ENCODE results near the gene SV2B.

Gene SV2B

DNA sequence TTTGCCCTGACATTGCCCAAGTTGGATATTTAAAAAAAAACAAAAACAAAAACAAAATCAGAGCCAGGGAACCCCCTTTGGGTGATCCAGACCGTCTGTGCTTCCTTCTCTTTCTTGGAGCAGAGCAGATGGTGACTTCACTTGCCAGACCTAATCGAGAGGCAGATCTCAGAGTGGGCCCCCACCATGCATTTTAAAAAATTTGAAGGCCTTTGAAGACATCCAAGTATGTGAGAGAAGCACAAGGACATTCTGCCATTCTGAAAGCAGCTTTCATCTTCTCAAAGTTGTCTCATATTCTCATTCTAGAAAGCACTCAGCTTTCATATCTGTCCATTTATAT lies 93.3 kb downstream of the SV2B start:
- DNase-seq = no peak

DNA sequence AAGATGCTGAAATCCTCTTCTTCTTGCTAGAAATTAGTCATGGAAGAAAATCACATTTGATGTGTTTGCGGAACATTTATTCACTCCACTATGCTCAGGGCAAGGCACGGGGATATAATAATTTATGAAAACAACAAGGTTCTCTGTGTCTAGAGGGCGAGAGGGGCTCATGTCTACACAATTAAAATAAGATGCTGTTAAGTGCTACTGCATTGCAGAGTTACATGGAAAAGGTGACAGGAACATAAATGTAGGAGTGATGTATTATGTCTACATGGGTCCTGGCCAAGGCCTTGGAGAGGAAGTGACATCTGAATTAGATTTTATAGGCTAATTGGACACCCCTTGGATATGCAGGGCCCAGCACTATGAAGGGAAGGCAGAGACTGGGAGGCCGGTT lies 96.1 kb downstream of the SV2B start:
- no peak for DNase-seq

DNA sequence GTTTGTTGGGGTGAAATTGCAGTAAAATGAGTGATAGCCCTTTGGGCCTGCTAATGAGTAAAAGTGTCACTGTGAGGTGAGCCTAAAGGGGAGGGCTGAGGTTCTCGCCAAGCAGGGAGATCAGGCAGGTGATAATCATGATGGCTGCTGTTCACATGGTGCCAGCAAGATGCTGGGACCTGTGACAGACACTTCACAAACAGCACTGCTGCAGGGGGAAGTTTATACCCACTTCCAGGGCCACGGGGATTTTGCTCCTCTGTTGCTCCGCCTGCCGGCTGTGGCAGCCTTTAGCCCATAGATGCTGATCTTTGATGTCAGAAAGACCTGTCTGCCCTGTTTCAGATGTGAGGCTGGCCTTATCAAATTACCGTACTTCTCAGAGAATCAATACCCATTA lies 96.7 kb downstream of the SV2B start:
- no peak for DNase-seq

DNA sequence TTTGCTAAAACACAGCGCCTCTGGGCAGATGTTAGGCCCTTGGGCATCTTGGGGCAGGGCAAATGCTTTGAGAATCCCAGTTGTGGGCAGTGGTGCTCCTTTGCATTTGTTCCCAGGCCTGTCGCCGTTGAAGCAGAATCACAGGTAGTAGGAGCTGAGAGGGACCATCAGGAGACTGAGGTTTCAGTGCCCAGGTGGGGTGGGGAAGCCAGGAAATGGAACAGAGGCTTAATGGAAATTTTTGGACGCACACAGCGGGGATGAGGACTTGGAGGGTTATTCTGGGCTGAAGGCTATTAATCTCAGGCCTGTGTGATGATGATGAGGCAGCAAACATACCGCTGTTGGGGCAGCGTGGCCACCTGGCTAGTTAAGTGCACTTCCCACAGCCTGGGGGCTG lies 99.5 kb downstream of the SV2B start:
- DNase-seq = no peak

DNA sequence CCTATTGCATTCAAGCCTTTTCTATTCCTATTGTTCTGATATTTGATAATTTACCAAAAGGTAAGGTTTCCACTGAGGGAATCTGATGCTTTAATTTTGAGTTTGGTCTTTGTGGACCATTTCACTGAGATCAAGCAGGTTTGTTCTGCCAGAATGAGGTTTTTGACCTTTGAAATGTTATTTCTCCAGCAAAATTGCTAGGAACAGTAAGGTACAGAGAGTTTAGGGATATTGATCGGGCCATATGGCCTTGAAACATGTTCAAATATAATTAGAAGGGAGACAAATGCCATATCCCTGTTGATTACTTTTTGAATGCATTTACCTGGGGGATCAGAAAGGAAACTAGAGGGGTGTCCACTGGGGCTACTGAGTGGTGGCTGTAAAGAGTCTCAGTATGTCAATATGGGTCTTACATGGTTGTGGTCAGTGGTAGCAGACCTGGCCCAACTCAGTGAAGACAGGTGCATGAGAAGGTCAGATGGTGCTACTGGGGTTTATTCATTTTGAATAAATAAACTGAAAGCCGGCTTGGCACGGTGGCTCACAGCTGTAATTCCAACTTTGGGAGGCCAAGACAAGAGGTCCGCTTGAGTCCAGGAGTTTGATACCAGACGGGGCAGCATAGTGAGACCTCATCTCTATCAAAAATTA lies 100.2 kb downstream of the SV2B start:
- no peak for DNase-seq

DNA sequence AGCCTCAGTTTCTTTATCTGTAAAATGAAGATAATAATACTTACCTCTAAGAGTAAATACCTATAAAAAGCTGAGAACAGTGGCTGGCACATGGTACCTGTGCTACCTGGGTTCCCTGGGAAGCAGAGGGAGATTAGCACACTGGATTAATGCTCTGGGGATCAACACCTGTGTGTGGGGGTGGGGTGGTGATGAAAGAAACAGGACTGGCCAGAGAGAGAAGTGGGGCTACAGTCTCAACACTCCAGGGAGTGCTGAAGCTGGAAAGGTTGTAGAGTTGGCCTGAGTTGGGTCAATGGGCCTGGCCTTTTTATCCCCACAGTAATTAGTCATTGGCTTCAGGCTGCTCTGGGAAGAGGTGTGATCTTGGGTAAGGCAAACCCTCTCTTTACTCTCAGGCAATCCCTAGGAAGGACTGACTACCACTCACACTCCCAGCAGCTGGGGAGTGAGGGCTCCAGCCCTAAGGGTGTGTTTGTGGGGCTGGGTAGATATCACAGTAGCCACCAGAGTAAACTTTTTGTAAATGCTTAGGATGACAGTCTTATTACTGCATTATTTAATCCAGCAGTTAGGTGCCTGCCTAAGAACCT lies 102.5 kb downstream of the SV2B start:
- DNase-seq = no peak

DNA sequence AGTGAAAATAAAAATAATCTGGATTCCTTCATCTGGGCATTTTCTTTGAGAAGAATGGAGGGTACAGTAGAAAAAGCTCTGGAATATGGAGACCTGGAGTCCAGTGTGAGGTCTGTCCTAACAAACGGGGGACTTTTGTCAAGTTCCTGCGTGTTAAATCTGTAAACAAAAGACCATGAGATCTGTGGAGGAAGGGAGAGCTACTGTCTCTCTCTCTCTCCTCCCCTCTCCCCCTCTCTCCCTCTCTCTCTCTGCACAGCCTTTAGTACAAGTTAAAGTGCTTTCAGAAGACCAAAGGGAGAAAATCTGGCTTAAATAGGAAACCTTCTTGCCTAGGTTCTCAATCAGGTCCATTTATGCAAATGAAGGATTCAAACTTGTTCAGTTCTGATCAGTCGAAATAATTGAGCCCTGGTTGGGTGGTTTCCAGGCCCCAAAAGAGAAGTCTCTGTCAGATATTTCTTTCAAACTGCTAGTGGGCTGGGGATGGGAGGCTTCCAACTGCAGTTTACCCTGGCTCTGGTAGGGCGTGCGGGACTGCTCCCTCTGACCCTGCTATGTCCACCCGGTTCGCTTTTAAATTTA lies 103.7 kb downstream of the SV2B start:
- DNase-seq = no peak

DNA sequence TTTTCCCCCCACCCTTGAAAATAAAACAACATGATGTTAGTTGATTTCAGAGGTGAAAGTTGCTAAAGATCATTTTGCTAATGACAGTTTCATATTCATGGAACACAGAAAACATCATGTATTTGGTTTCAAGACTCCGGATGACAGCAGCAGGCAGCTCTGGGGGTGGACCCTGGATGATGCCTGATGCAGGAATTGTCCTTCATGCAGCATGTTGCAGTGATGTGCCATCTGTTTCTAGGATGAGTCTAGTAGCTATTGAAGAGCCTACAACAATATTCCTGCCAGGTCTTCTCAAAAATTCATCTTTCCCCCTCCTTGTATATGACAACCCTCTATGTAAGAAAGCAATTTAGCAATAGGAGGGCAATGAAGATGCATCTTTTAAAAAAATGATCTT lies 108.3 kb downstream of the SV2B start:
- DNase-seq = no peak

DNA sequence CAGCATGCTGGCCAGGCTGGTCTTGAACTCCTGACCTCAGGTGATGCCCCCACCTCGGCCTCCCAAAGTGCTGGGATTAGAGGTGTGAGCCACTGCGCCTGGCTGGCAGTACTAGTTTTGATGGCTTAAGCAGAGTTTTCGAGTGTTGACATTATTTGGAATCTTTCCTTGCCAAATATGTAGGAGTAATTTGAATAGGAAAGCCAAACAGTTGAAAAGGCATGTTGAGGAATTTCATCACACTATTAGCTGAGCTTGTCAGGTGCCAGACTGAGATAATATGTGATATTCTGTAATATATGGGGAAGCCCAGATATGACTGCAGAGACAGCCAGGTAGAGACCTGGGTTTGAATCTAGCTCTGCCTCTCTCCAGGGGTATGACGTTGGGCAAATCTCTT lies 109.3 kb downstream of the SV2B start:
- DNase-seq = no peak

DNA sequence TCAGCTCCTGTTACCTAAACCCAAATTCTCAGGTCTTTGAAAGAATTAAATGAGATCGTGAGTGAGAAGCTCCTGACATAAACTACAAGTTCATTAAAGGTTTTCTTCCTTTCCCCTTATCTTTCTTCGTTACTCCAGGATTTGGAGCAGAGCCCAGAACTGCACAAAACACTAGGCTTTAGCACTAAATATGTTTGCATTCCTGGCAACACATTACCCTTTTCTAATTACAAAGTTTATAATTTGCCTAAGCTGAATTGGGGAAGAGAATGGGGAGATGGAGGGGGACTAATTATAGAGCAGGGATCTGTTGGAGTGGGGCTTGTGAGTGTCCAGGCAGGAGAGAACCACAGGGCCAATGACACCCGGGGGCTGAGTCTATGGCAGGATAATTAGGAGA lies 109.7 kb downstream of the SV2B start:
- no peak for DNase-seq

DNA sequence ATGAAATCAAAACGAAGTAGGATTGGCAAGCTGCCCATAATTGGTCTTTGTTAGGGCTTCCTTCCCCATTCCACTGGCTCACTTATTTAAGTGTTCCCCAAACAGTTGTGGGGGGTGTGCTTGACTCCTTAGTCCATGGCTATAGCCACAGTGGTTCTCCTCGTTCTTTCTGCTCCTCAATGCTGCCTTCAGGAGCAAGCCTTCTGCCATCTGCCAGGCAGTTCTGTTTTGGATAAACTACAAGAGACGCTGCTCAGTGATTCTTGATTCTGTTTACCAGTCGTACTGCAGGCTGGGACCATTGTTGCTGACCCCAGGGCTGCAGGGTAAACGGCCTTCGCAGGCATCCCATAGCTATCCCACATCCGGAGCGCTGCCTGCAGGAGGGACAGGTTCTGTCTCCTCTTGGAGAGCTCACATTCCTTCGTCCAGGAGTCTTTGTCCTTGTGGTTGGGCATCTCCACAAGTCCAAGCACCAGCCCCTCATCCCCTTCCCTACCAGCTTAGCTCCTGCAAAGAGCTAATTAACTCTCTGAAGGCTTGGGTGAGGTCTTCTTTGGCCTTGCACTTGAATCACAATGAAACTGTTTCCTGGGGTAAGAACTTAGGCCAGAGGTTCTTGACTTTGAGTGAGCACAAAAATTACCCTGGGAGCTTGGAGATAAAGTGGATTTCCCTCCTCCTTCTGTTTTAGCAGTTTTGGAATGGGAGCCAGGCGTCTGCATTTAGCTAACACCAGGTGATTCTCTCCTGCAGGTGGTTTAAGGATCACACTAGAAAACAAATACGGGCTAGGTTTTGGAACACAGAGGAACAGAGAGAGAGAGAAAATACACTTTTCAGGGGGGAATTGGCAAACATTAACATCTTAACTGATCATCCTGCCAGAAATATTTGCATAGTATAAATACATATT lies 114.9 kb downstream of the SV2B start:
- no peak for DNase-seq

DNA sequence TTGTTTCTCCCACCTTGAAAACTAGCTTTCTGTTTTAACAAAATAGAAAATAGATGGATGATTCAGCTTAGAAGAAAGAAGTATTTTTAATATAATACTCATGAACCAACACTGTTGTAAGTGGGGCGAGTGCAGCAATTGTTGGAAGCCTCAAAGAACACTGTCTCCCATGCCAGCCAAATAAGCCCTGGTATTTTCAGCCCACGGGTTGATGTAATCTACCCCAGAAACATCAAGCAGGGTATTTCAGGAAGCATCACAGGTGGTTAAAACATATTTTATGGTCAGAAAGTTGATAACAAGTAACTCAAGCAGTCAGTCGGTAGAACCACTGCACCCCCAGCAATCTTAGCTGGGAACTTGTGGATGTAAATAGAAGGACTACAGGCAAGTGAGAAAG lies 115.9 kb downstream of the SV2B start:
- DNase-seq = no peak

DNA sequence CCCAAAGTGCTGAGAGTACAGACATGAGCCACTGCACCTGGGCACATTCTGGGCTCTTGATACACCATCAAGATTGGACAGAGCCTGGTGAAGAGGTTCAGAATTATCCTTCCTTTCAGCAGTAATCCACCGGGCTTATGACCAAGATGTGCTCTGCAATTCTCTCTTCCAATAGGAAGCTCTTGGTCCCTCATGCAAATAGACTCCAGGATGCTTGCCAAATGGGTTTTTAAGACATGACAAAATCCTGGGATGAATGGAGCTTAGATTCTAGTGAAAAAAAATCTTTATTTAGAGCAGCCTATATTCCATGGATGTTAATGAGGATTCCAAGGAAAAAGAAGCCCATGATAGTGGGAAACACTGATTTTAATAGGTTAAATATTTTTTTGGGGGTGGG lies 119.1 kb downstream of the SV2B start:
- DNase-seq = no peak

DNA sequence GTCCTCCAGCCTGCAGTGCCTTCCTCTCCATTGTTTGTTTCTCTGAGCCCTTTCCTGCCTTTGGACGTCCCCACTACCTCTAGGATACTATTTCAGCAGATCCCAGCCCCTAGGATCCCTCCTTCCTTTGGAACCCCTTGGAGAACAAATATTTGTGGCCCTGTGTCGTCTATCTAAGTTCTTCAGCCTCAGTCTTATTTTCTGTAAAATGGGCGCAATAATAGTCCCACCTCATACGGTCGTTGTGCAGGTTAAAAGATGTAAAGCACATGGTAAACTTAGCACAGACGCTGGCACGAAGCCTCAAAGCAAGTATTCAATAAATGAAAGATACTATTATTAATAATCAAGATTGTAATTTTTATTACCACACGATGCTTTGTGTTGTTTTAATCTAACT lies 122.0 kb downstream of the SV2B start:
- DNase-seq = no peak

DNA sequence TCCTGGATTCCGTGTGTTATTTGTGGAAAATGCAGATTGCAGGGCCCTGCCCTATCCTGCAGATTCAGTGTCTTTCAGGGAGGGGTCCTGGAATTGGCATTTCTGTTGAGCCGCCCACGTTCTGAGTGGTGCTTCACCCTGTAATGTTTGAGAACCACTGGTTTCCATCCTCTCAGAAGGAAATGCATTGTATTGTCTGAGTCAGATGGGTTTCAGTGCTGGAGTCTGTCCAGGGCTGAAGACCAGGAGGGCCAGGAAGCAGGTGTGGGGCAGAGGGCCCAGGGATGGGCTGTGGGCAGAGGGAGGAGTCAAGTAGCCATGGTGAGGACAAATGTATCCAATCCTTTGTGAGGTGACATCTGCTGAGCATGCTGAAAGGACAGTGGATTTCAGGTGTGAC lies 123.8 kb downstream of the SV2B start:
- peak; percentile 30 for DNase-seq

DNA sequence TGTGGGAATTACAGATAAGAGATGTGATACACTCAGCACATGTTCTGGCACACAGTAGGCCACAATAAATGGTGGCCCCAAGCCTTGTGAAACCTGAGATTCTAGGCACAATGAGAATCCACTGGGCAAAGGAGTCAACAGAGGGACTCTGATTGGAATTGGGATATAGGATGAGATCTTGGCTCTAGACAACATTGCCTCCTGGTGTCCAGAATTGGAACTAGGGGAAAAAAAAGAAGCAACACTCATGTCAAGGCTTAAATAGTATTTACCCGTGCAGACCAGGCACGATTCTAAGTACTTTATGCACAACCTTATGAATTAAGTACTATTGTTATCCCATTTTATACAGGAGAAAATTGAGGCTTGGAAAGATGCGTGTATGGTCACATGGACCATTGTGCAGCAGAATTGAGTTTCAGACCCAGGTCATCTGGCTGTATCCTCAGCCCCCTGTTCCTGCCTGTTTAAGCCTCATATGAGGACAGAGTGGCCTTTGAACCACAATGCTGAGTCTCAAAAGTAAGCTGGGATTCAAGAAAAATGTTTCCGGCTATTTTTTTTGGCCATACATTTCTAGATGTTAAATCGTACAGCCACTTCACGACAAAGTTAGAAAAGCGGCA lies 124.8 kb downstream of the SV2B start:
- peak; percentile 26 for DNase-seq

DNA sequence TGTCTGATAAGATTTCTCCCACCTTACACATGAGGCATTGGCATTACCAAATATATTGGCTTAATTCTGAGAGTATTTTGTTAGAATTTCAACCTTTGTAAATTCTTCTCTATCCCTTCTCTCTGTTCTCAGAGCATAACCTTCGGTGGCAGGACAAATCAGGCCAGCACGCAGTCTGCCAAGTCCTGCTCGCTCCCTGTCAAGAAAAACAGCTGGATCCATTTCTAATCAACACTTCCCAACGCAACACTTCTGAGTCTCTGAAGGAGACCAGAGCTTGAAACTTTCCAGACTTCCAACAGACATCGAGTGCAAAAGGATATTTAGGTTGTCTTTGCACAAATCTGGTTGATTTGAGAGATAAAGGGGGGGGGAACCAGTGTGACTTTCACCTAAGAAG lies 125.7 kb downstream of the SV2B start:
- no peak for DNase-seq

DNA sequence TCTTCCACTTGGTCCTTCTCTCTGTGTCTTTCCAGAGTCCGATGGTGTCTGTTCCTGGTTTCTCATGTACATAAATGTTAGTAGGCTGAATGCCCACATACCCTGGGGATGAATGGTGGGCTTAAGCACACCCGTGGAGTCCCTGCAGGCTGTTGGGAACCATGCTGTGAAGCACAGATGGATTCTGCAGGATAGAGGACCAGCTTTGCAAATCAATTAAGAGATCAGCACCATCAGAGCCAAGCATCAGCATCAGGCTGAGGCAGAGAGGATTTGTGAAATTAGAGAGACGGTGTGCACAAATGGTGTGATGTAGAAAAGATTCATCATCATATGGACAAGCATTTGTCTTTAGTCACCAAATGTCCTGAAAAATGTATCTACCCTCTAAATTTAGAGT lies 127.1 kb downstream of the SV2B start:
- no peak for DNase-seq

DNA sequence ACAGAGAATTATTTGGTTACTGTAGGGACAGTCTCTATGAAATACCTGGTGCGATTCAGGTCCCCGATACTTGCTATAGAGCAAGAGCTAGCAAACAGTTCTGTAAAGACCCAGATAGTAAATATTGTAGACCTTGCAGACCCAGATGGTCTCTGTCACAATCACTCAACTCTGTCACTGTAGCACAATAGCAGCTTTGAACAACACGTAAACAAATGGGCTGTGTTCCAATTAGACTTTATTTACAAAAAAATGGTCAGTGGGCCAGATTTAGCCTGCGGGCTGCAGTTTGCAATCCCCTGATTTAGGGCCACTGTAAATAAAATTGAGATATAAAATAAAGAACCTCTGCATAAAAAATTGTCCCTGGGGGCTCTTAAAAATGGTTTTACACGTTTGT lies 127.7 kb downstream of the SV2B start:
- no peak for DNase-seq

DNA sequence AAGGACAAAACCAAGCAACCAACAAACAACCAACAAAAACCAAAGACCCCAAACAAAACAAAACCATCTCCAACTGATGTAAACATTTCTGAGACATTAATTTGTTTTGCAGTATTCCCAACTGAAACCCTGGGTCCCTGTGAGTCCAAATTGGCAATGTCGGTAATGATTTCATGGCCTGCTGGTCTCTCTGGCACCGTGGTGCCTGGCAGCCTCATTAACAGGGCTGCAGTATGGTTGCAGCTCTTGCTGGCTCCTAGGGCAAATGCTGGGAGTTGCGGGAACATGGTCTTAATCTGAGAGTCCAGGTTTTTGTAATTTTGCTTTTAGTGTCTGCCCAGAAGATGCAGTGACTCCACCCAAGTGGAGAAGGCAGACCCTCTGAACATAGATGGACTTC lies 128.3 kb downstream of the SV2B start:
- DNase-seq = no peak

DNA sequence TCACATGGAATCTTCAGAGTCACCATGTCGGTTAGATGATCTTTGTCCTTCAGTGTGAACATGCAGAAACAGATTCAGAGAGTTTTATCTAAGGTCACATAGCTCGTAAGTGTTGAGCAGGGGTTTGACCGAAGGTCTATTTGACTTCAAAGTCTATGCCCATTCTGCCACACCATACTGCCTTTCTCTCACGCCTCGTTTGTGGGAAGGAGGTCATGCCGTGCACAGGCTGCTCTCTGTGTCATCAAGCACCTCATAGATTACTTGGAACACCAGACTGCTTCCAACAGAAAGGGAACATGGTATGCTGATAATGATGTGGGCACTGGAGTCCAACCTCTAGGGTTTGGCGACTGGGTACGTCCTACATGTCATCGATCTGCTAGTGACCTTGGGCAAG lies 128.8 kb downstream of the SV2B start:
- no peak for DNase-seq

DNA sequence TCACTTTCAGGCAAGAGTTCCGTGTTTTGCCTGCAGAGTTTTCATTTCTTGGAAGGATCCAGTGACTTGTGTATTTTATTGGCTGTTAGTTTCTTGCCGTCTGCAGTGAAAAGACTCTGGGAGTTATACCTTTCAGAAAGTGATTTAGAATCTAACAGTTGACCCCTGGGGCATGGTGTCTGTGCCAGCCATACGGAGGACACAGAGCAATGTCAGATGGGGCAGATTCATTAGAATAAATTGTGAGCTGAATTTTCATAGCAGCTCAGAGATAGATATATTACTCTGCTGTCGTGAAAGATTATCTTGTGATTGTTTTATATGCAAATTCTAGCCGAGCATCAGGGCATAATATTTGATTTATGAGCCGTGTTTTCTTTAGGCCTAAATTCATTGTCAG lies 131.6 kb downstream of the SV2B start:
- no peak for DNase-seq

DNA sequence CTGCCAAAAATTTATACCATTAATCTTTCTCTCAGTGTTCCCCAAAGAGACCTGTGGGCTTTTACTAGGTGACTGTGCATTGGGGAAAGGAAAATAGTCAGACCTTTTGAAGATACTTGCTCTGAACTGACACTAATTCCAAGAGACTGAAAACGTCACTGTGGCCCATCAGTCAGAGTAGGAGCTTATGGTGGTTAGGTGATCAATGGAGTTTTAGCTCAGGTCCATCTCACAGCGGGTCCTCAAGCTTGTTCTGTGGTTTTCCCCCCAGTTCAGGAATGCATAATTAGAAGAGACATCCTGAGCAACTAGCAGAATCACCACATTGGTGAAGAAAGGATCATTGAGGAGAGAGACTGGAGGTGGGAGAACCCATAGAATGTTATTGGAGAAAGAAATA lies 134.7 kb downstream of the SV2B start:
- no peak for DNase-seq

DNA sequence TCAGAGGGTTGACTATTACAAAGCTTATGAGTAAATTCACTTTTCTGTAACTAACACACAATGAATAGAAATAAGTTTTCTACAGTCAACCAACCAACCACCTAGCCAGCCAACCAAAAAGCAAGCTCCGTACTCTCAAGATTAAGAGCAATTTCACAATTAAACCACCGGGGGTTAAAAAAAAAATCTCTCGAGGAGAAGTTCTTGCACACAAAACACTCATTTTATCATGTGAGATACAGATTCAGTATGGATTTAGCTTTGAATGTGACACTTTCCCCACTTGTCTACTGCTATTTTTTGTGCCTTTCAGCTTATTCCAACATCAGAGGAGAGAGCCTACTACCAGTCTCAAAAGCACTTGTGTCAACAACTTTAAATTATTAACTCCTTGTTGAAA lies 135.3 kb downstream of the SV2B start:
- DNase-seq = no peak
